ENCODE results near the gene SAMM50.

SAMM50 gene

DNA sequence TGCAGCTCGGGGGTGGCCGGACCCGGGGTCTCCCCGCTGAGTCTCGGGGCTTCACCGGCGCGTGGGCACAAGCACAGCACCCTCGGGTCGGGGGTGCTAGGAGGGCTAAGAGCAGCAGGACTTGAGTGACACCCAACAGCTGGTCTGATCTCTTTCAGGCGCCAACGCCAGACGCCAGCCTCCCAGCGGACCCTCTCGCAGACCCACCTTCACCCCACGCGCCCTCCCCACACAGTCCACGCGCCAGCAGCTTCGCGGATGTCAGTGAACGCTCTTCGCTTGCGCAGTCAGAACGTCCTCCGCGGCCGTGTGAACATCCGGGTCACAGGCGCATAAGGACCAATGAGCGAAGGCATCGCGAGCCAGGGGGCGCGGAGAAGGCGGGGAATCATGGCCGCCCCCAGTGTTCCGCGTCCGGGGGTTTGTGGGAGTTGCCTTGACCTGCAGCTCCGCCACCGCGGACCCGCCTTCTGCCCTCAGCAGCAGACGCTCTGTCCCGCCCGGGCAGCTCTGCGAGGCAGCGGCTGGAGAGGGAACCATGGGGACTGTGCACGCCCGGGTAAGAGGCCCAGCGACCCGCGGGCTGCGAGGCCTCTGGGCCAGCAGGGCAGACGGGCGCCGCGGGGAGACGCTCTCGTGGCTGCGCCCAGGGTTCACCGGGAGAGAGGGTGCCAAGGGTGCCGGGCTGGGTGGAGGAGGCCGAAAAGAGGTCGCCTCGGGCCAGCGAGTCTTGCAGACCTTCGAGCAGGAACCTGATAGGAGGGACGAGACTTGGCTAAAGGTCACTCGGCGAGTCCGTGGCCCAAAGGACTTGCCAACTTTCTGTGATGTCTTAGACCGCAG lies at the start of gene SAMM50:
Gene SAMM50 (plus strand): TSS at position 403 of the 843 bp plus-strand sequence. CDS start 136 bp downstream, at position 539.
- DNase-seq = peak; percentile 88

DNA sequence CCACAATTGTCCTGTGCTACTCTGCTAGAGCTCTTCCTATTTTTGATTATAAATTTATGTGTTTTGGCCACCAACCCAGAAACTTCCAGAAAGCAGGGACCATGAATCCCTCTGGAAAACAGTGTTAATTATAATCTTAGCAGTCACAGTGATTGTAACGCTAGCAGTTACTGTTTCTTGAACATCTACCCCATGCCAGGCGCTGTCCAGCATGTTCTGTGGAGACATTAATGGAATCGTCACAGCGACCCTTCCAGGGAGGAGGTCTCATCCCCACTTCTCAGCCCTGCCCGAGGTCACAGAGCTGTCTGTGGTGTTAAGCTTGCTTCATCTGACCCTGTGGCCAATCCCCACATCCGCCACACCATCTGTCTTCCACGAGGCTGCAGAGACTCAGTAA lies 49.6 kb upstream of the SAMM50 start:
- no peak for DNase-seq

DNA sequence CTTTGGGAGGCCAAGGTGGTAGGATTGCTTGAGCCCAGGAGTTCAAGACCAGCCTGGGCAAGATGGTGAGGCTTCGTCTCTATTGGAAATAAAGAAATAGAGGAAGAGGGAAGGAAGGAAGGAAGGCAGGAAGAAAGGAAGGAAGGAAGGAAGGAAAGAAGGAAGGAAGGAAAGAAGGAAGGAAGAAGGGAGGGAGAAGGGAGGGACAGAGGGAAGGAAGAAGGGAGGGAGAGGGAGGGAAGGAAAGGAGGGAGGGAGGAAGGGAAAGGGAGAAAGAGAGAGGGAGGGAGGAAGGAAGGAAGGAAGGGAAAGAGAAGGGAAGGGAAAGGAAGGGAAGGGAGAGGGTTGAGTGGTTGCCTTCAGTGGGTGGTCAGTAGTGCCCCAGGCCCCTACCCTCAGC lies 45.5 kb upstream of the SAMM50 start:
- DNase-seq = no peak

DNA sequence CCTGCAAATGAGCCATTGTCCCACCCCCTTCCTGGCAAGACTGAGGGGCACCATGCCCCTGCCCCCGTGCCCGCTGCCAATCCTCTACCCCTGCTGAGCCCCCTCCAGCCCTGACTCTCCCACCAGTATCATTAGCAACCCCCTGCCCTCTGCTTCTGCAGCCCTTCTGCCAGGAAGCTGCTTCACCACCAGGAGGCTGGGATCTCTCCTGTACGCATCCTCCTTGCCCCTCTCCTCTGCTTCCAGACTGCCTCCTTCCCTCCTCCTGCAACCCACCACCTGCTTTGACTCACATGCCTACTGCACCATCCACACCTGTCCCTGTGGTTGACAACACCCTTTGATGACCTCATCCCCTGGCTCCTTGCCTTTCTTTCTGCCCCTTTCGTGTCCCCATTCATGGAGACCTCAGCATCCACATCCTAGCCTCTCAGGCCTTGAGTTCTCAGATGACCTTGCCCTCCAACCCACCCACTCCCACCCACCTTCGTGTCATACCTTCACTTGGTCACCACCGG lies 45.0 kb upstream of the SAMM50 start:
- DNase-seq = no peak

DNA sequence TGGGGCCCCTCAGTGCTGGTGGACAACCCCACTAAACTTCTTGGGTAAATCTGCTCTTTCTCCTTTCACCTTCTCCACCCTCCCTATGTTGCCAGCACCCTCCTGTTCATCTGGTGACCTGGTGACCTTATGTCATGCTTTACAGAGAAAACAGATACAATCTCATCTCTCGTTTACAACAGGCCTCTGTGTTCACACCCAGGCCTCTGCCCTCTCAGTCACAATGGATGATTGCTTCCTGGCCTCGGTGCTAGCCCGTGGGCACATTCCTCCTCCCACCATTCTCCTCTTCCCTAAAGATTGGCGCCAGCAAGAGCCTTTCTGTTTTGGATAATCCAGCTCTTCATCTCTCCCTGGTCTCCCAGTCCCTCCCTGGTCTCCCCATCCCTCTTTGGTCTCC lies 43.9 kb upstream of the SAMM50 start:
- DNase-seq = no peak

DNA sequence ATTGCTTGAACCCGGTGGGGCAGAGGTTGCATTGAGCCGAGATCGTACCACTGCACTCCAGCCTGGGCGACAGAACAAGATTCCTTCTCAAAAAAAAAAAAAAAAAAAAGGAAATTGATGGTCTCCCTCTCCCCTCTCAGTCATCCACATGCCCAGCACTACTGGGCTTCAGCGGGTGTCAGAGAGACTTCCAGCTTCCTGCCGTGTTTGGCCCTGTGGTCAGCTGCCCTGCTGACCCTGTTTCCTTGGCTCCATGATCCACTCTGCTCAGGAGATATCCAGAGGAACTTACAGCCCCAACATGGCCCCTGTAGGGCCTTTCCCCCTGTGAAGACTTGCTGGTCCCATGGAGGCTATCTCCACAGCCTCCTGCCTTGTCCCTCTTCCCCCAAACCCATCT lies 37.7 kb upstream of the SAMM50 start:
- DNase-seq = no peak

DNA sequence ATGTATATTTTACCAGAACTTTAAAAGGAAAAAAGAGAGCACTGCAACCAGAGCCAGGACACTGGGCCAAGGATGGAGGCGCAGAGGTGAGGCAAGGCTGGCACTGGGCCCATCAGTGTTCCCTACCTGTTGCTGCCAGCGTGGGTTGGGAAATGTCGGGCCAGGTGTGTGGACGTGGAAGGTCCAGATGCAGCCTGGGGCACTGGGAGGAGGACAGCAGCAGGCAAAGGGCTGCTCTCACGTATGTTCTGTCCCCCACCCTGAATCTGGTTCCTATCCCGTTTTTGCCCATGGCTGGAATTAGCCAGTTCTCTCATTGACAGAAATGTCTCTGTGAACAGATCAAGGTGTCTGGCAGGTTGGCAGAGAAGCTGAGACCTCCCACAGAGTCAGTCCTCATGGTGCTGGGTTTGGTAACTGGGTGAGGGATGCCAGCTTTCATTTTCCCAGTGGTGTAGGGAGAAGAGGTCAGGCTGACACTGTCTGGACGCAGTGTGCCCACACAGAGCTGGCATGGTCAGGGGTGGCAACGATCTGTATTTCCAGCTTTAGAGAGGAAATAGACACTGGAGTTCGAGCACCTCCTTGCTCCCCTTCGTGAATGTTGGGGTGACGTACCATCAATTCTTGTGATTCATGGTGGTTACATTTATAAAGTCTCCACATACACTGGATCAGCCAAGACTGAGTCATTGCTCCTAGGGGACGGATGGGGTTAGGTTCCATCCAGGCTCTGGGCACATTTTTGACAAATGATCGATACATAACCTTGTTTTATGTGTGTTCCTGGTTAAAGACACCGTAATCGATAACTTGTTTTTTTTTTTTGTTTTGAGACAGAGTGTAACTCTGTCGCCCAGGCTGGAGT lies 35.9 kb upstream of the SAMM50 start:
- no peak for DNase-seq

DNA sequence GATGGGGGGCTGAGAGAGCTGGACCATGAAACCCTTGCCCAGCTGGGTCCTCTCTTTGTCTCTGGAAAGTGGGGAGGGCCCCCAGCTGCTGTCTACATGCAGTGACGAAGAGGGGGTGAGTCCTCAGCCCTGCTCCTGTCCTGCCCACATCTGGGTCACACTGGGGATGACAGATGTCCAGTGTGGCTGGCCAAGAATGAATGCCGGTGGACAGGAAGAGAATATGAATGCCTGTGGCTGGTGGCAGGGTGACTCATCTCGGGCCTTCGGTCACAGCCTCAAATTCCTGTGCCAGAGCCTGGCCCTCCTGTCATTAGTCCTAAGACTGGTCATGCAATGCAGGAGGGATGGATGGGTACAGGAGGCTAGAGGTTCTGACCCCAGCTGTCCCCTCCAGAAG lies 33.9 kb upstream of the SAMM50 start:
- no peak for DNase-seq

DNA sequence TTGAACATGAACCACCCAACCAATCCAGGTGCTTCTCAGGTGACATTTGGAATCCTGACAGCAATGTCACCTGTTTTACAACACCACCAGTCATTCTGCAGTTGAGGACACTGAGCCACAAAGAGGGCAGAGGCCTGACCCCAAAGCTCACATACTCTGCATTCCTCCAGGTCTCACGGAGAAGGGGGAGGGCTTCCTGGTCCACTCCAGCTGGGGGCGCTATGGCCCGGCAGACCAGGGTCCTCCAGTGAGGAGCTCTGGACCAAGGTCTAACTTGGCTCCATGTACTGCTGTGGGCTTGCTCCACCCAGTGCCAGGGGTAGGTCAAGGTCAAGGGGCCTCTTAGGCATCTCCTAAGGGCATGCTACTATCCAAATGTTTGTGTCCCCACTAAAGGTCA lies 33.1 kb upstream of the SAMM50 start:
- no peak for DNase-seq

DNA sequence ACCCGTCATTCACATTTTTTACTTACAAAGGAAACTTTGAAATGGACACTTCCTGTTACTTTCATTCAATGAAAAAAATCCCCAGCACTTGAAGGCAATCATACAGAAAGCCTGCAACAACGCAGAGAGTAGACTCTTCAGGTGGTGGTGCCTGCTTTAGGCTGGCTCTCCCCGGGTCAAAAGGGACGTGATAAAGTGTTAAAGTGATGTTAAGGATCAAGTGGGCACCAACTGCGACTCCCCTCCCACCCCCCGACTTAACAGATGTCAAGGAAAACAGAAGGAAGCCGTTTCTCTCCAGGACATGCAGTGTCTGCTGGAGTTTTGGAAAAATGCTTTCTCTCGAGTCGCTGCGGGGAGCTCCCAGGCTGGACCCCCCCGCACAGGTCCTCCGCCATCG lies 32.1 kb upstream of the SAMM50 start:
- DNase-seq = no peak

DNA sequence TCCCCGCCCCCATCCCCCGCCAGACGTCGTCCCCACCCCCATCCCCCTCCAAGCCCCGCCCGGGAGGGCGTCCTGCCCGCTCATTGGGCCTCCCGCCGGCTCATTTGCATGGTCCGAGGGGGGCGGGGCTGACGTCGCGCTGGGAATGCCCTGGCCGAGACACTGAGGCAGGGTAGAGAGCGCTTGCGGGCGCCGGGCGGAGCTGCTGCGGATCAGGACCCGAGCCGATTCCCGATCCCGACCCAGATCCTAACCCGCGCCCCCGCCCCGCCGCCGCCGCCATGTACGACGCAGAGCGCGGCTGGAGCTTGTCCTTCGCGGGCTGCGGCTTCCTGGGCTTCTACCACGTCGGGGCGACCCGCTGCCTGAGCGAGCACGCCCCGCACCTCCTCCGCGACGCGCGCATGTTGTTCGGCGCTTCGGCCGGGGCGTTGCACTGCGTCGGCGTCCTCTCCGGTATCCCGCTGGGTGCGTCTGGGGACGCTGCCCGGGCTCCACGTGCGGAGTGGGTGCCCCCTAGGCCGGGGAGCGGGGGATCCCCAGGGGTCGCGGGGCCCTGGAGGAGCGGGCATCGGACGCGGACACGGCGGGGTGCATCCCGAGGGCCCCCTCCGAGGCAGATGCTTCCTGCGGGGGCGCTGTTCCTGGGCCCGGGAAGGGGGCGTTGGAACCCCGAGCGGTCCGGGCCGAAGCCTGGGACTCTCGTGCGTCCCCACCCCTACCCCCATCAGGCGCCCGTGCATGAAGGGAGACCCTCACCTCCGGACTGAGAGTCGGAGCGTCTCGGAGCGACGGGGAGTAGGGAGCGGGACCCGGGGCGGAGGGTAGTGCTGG lies 31.4 kb upstream of the SAMM50 start, which contains the start of gene PNPLA3:
Gene PNPLA3 (plus strand): TSS at position 175 of the 834 bp plus-strand sequence. CDS start 107 bp downstream, at position 282.
- DNase-seq = peak; percentile 77

DNA sequence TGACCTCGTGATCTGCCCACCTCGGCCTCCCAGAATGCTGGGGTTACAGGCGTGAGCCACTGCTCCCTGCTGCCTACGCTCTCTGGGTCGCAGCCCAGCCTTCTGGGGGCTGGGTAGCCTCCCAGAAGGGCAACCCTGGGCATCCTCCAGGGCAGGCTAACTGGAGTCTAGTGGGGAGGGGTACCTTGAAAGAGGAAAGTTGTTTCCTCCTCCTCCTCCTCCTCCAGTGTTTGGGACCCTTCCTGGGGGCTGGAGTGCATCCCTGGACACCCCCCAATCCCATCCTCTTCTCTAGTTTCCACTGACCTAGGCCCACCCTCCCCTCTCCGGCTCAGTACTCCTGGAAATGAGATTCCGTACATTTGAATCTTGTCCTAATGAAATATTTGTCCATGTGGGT lies 30.4 kb upstream of the SAMM50 start:
- DNase-seq = no peak

DNA sequence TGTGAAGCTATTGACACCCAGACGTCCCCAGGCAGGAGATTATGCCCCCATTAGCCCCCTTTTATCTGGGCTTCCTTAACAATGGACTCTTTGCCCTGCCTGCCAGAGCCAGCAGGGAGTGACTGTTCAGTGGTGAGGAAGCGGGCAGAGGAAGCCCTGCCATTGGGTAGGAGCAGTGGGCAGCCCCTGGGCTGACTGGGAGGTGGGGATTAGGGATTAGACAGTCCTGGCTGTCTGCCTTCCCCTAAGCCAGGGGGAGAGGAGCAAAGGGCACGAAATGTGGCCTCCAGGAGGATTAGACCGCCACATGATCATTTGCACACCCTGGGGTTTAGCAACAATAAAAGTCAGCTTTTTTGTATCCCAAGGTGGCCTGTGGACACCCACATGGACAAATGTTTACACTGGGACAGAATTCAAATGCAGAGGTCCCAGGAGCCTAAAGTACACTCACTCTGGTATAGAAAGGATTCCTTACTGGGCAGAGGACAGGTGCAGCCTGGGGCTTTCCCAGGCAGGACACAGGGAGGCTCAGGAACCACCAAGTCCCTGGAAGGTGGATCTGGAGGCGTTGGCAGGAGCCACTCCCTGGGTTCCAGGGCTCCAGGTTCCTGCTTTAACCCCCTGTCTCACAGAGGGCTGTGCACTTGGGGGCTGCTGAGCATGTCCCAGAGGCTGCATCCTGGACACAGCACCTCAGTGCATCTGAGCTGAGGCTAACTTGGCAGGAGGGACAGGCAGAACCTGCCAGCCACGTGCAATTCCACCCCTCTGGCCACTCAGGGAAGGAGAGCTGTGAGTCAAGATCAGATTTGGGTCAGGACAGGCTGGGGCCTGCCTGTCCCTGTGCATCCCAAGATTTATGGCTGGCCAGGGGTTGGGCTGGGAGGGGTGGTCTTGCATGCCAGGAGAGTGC lies 29.6 kb upstream of the SAMM50 start:
- DNase-seq = no peak

DNA sequence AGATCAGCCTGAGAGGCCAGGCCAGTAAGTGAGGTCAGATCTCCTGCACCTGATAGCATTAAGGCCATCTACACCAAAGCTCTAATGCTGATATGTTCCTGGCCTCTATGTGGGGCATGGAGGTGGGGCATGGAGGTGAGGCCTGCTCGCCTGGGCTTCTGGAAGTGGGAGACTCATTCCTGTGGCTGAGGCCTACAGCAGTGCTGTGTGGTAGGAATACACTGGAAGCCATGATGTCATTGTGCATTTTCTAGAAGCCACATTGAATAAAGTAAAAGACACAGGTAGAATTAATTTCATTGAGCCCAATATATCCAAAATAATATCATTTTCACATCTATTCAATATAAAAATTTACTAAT lies 28.9 kb upstream of the SAMM50 start:
- DNase-seq = no peak

DNA sequence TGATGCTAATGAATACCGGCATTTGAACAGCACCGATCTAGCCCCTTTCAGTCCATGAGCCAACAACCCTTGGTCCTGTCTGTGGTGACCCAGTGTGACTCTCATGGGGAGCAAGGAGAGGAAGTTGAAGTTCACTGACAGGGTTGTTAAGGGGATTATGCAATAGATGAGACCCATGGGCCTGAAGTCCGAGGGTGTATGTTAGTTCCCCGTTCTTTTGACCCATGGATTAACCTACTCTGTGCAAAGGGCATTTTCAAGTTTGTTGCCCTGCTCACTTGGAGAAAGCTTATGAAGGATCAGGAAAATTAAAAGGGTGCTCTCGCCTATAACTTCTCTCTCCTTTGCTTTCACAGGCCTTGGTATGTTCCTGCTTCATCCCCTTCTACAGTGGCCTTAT lies 26.8 kb upstream of the SAMM50 start:
- no peak for DNase-seq

DNA sequence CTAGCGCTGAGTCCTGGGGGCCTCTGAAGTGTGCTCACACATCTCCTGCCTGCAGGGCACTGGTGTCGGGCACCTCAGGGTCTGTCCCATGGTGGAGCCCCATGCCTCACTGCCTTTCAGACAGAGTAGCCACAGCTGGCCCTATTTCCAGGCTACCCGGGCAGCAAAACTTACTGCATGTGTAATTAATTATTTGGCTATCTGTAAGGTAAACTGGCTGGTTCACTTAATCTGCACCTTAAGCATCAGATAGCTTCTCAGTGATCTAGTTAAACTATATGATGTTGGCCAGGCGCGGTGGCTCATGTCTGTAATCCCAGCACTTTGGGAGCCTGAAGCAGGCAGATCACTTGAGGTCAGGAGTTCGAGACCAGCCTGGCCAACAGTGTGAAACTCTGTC lies 26.3 kb upstream of the SAMM50 start:
- no peak for DNase-seq

DNA sequence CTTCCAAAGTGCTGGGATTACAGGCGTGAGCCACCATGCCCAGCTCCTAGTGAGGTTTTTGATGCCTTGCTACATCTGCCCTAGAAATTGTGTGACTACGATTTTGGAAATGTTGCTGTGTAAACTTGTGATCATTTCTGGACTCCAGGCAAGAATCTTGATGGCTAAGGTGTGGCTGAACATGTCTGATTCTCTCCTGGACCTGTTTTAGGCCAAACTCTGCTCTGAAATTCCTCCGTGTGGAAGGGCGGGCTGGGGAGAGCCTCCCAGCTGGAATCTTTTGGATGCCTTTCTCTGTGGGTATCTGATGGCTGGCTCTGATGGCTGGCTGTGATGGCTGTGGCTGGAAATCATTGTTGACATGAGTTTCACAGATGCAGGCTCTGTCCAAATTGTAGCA lies 23.5 kb upstream of the SAMM50 start:
- no peak for DNase-seq

DNA sequence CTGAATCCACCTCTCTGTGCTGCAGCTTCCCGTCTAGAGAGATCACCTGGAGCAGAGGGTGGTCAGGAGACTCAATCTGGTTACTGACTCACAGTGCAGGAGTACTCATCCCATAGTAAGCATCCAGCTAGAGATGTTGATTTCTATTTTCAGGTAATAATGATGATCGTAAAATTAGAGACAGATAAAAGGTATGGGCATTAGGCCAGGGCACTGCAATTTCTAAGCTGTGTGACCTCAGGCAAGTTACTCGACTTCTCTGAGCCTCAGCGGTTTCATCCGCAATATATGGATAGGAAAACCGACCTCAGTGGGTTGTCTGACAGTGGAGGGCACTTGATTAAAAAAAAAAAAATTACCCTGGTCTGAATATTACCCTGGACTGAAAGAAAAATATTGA lies 13.8 kb upstream of the SAMM50 start:
- DNase-seq = no peak

DNA sequence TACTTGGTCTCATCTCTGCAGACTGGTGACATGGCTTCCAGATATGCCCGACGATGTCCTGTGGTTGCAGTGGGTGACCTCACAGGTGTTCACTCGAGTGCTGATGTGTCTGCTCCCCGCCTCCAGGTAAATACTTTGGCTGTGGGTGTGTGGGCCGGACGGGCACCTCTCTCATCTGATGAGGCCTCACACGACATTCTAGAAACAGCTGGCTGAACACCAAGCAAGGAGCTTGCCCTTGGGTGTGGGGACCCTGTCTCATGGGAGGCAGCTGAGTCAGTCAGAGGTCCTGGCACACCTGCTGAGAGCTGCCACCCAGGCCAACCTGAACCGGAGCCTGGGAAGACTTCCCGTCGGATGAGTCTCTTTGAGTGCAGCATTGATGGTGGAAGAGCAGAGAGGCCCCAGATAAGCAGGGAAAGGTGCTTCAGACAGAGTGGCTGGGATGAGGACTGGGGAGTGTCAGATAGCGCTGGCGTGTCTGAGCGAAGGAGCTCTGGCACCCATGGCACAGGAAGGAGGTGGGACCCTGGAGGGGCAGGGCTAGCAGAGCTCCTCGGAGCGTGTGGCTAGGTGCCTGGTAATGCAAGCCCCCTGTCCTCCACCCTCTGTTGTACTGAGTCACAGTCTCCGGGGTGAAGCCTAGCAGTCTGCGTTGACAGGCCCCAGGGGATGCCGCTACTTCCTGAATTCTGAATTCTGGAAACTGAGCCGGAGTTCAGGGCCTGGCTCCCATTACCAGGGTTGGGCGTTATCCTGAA lies 10.4 kb upstream of the SAMM50 start:
- DNase-seq = no peak

DNA sequence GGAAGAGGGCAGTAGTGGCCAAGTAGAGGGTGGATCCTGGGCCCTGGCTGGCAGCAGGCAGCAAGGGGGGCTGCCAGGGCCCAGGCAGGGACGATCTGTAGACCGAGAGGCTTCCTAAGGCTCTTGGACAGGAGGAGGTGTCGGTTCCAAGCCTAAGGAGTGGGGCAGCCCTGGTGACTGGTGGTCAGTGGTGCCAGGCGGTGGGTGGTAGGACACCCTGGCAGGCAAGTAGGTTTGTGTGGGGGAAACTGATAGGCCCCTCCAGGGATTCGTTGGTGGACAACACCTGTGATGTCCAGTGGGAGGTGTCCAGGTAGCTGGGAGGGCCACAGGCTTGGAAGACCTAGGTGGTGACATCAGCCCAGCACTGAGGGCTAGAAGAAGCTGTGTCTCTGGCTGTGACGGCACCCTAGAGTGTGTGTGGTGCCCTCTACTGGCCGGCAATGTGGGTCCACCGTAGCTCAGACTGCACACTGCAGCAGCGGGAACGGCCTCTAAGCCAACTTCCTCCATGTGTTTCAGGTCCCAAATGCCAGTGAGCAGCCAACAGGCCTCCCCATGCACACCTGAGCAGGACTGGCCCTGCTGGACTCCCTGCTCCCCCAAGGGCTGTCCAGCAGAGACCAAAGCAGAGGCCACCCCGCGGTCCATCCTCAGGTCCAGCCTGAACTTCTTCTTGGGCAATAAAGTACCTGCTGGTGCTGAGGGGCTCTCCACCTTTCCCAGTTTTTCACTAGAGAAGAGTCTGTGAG lies 9.4 kb upstream of the SAMM50 start:
- peak; percentile 68 for DNase-seq

DNA sequence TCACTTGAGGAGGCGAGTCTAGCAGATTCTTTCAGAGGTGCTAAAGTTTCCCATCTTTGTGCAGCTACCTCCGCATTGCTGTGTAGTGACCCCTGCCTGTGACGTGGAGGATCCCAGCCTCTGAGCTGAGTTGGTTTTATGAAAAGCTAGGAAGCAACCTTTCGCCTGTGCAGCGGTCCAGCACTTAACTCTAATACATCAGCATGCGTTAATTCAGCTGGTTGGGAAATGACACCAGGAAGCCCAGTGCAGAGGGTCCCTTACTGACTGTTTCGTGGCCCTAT lies 8.9 kb upstream of the SAMM50 start:
- DNase-seq = no peak

All from activated CD4-positive, alpha-beta T cell treated with anti-CD3 and anti-CD28 coated beads, Interleukin-2, amount 50 U/mL, for 1 hour (primary cell).